ENCODE measurements around the gene RHOT2.

RHOT2 gene

DNA sequence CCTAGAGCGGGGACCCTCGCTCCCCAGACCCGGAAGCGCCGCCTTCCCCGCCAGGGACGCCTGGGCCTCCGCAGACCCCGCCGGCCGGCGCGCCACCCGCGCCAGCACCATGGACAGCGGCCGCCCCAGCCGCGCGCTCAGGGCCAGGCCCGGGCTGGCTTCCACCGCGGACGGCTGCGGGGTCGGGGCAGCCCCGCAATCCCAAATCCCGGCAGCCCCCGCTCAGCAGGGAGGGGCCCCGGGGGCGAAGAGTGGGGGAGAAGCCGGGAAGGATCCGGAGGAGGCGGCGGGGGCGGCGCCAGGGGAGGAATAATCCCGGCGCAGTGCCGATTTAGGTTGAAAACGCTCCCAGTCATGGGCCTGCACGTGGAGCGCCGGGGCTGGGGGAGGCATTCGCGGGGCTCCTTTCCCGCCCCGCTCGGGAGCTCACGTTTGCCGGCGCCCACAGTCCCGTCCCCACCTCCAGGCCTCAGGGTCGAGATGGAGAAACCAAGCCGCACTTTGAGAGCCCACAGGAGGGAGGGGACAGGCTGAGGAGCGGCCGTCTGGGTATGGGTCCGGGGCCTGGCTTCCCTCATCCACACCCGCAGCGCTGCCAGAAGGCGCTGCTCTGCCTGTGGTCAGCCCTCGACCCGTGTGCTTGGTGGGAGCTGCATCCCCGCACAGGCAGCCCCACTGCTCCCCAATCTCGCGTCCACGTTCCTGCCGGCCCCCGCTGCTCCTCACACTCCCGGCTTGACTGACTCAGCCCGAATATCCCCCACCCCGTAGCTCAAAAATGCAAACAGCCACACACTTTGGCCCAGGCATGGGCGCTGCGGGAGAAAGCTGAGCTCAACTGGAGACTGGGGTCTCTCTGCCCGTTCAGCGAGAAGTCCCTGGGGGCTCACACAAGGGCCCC, 33.0 kb downstream of the RHOT2 start:
- DNase-seq (ENCODE audit: low read depth), result no peak

DNA sequence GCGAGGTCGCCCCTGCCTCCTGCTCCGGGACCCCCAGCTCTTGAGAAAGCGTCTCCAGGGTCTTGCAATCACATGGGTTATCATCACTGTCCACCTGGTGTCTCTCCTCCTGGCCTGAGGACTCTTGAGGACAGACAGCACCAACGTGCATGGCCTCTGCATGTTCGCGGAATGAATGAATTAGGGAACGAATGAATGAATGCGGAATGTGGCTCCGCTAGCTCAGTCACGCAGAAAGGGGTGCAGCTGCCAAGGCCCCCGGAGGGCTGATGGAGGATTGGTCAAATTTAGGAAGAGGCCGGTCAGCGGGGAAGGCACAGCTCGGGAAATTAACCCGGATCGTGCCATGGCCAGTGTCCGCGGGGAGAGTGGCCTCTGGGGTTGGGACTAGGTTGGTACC, 34.4 kb downstream of the RHOT2 start:
- no peak for DNase-seq (ENCODE audit: low read depth)

GRCh38 chr16:703406-703805, 35.5 kb downstream of the RHOT2 start:
- DNase-seq (ENCODE audit: low read depth), result no peak

DNA sequence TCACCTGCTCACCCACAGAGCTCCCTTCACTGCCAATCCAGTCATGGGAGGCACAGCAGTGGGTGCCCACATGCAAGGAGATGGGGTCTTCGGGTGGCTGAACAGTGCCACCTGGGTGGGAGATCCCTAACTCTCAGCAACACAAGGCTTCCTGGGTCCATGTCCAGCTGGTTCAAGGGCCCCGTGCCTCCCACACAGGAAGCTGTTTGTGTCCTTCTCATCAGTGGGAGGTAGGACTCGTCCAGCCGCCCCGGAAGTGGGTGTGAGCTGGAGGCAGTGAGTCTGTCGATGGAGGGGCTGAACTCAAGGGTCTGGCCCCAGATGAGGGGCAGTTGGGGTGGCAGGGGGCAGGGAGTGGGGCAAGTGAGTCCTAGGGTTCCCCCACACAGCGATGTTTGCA, 36.1 kb downstream of the RHOT2 start:
- DNase-seq (ENCODE audit: low read depth), result no peak

DNA sequence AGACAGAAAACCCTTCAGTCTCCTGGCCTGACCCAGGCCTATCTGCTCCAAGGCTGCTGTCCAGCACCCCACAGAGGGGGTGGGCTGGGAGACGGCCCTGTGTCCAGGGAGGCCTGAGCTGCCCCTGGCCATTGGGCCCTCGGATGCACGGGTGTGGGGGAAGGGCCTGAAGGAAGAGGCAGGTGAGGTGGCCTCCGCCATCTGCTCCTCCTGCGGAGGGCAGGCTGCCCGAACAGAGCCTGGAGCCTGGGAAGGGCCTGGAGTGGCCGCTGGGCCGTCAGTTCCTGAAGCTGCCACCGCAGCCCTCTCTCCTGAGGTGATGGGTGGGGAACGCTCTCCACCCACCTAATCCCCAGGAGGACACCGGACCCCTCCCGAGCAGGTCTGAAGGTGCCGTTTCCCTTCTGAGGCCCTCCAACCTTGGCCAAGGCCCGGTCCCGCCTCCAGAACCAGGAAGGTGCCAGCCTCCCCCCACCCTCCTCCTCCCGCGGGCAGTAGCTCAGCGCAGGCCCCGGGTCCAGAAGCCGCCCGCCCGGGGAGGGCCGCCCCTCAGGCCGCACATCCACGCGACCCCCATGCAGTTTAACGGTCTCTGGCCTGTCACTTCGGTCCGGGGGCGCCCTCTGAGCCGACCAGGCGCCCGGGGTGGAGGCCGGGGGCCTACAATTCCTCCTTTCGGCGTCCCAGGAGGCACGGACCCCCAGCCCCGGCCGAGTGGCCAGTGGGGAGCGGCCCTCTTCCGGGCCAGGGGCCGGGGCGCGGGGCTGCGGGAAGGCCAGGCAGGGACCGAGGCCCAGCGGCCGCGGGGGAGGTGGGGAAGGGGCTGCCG, 36.8 kb downstream of the RHOT2 start:
- DNase-seq (ENCODE audit: low read depth), result no peak

DNA sequence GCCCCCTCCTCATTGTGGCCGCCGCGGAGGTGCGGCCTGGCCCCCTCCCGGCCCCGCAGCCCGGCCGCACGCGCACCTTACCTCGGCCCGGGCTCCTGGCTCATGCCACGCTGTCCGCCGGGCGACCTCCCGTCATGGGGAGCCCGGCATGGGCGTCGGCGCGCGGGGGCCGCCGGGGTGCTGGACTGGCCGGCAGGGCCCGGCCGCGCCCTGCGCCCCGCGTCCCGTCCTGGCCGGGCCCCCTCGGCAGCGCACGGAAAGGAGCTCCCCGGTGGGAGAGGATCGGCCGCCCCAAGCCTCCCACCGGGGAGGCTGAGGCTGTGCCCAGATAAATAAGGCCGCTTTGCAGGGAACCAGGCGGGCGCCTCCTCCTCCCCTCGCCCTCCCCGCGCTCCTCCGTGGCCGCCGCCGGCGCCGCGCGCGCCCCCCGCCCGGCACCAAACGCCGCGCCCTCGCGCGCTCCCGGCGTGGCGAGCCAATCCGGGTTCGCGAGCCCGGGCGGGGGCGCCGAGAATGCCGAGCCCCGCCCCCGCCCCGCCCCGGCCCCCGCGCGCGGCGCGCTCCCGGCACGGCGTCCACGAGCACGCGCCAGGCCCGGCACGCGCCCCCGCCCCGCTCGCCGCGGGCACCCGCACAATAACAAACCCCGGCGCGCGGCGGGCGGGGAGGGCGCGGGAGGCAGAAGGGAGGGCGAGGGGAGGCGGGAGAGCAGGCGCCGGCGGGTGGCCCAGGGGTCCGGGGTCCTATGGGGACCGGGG, 37.7 kb downstream of the RHOT2 start, which contains the start of gene FBXL16:
FBXL16 (minus strand) TSS at position 371 of the 758 bp plus-strand sequence. CDS start 8,396 bp downstream, outside the sequence.
- DNase-seq (ENCODE audit: low read depth), result no peak

- DNase-seq (ENCODE audit: low read depth), result no peak
Measured at GRCh38 chr16:706189-707061, 38.5 kb downstream of the RHOT2 start.

DNA sequence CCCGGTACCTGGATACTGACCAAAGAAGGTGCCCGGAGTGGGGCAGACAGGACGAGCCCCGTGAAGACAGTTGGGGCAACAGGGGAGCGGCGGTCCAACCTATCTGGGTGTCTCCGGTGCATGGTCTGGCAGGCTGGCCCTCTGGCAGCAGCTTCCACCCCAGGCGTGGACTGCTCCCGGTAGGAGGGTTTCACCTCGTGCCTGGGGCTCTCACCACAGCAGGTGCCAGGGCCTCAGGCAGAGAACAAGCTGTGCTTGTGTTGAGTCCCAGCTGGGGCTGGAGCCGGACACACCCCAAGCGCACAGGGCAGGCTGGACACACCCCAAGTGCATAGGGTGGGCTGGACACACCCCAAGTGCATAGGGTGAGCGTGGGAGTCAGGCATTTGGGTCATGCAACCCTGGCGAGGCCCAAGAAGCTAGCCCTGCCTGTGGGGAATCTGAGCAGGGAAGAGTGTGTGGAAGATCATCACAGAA, 39.2 kb downstream of the RHOT2 start:
- no peak for DNase-seq (ENCODE audit: low read depth)

- no peak for DNase-seq (ENCODE audit: low read depth)
Measured at GRCh38 chr16:708019-708418, 40.1 kb downstream of the RHOT2 start.

DNA sequence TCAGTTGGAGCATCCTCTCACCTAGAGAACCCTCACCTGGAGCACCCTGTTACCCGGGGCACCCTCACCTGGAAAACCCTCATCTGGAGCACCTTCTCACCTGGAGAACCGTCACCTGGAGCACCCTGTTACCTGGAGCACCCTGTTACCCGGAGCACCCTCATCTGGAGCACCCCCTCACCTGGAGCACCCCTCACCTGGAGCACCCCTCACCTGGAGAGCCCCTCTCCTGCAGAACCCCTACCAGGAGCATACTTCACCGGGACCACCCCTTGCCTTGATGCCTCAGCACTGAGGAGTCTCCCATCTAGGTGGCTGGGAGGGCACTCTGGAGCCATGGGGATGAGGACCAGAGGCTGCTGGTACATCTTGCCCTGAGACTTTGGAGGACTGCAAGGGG, 41.0 kb downstream of the RHOT2 start:
- DNase-seq (ENCODE audit: low read depth), result no peak

- DNase-seq (ENCODE audit: low read depth), result no peak
Measured at GRCh38 chr16:709566-710499, 41.9 kb downstream of the RHOT2 start.

- no peak for DNase-seq (ENCODE audit: low read depth)
Measured at GRCh38 chr16:710500-711075, 42.7 kb downstream of the RHOT2 start.

DNA sequence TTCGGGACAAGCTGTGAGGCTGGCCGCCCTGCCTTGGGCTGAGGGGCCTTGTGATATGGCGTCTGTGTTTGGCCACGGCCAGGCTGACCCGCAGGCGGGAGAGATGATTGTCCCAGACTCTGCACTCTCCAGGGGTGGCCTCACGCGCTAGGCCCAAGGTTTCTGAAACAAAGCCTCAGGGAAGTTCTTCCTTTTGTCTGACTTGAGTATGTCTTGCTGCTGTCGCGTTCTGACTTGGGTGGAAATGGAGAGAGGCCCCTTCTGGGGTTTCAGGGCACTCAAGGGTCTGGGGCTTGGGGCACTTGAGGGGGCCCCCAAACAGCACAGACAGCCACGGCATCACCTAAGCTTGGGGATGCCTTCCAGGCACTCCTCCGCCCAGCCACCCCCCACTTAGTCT, 43.2 kb downstream of the RHOT2 start:
- DNase-seq (ENCODE audit: low read depth), result no peak

- DNase-seq (ENCODE audit: low read depth), result peak; percentile 77
Measured at GRCh38 chr16:711548-712320, 43.8 kb downstream of the RHOT2 start.

GRCh38 chr16:712740-713250, 44.9 kb downstream of the RHOT2 start:
- DNase-seq (ENCODE audit: low read depth), result peak; percentile 60

- DNase-seq (ENCODE audit: low read depth), result no peak
Measured at GRCh38 chr16:714079-714478, 46.1 kb downstream of the RHOT2 start.

DNA sequence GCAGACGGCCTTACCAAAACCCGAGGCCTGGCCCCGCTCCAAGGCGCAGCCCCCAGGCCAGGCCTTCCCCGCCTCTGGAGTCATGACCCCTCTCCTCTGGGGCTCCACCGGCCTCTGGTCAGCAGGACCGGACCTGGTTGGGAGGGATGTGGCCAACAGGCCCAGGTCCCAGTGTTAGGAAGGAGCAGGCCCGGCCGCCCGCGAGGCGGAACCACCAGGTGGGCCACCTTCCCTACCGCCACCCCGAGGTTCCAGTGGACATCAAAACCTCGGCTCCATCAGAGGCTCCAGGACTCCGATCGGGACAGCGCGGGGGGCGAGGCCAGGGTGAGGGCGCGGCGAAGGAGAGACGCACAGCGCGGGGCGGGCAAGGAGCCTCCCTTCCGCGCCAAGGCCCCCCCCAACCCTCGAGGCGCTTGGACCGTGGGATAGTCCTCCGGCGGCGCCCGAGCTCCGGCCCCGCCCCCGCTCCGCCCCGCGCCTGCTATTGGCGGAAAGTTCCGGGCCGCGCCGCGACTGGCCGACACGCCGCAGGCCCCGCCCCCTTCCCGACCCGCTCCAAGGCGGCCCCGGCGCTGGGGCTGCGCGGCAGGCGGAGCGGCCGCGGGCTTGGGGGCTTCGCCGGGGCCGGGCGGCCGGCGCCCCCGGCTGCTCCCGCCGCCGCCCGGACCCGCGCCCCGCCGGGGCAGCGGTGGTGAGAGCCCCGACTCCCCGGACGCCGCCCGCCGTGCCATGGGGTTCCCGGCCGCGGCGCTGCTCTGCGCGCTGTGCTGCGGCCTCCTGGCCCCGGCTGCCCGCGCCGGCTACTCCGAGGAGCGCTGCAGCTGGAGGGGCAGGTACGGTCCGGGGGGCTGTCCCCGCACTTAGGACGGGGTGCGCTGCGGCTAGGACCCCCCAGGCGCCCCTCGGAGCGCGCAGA, 46.9 kb downstream of the RHOT2 start, which contains the start of gene METRN:
METRN (plus strand) TSS at position 561 of the 919 bp plus-strand sequence; CDS start at position 733, 172 bp downstream.
- peak; percentile 91 for DNase-seq (ENCODE audit: low read depth)

Measured in activated T-cell treated with anti-CD3 and anti-CD28 coated beads for 48 hours (primary cell).